Glomerular visceral epithelial cell (primary cell): ENCODE data around the gene SWAP70.

Experiments used
- DNase-seq: peaks from one replicate; pipeline ENCODE4 v3.0.0-alpha.2; 2016; ENCODE audit errors: extremely low spot score

The SWAP70 gene

DNA sequence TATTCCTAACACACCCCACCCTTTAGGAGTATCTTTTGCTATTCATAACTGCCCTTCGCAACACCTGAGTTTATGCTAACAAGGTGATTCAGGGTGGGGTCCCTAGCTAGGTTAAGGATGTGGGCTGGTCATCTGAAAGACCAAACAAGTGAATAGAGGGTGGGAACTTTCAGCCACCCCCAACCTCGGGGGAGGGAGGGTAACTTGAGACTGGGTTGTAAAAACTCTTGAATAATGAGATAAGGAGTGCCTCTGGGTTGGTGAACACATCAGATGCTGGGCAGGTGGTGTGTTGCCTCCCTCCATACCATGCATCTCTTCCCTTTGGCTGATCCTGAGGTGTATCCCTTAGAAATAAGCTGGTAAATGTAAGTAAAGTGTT, 111.5 kb downstream of the SWAP70 start:
- no peak for DNase-seq

DNA sequence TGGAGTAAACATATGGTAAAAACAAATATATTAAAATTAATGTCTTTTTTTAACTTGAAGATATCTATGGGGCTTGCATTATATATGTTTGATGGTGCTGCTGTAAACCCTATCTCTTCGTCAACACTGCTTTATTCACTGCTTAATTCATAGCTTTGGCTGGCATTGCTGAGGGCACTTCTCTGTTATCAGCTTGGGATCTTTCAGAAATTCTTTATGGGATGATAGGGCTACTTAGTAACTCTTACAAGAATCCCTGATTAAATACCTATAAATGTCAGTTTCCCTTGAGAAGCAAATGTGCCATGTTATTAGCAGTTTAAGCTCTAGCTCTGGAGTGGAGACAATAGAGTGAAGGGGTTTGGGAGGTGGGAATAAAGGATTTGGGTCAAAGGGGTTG, 112.3 kb downstream of the SWAP70 start:
- DNase-seq: no peak

DNA sequence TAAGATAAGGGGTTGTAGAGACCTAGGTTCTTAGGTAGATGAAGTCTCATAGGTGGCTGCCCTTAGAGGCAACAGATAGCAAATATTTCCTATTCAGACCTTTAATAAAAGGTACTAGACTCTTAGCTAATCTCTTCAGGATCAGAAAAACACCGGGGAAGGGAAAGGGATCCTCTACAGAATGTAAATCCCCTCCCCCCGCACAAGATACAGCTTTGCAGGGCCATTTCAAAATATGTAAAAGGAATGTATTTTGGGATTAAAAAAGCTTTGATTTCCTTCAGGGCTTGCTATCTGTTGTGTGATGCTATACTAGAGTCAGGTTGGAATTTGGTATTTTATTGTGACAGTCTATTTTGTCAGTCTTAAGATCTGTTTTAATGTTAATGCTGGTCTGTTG, 113.2 kb downstream of the SWAP70 start:
- DNase-seq: no peak

DNA sequence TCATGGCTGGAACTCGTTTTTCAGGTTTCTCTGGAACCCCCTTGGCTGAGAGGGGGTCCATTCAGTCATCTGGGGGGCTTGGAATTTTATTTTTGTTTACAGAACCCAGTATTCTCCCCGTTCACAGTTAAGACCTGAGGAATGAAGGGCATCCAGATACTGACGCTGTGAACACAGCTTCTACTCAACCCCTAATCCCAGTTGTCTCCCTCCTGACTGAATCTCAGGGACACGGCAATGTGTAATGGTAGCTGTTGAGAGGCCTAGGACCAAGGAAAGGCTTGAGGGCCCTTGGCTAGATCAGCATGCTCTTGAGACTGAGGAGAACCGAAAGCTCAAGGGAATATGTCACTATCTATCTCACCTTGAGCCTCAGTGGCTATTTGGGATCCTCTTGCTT, 113.6 kb downstream of the SWAP70 start:
- no peak for DNase-seq

DNA sequence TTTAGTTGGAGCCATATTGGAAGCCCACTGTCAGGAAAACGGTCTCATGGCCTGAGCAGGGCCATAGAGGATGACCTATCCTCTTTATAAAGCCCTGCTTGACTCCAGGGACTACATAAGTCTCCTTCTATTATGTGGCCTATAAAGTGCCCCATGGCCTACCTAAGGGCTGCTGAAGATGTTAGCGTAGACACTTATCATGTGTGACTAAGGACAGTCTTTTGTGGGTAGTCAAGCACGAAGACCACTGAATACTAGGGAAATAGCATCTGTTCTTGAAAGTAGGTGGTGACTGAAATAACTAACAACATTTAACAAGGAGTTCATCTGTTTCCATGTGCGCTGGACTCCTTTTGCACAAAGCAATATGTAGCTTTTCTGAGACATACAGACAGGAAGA, 117.1 kb downstream of the SWAP70 start:
- no peak for DNase-seq

DNA sequence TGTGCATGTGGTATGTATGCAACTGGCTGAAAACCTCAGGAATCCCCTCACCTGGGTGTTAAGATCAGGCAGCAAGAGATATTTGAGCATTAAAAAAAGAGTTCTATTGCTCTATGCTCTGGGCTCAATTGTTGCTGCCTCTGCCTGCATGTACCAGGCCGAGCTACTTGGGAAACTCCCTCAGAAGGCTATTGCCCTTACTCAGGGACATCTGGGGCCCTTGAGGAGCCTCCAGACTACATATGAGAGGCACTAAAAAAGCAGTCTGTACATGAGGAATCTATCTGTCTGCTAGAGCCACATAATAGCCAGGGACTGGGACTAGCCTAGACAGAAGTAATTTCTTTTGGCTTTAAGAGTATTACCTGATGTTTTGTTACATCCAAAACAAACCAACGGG, 120.1 kb downstream of the SWAP70 start:
- DNase-seq: no peak

DNA sequence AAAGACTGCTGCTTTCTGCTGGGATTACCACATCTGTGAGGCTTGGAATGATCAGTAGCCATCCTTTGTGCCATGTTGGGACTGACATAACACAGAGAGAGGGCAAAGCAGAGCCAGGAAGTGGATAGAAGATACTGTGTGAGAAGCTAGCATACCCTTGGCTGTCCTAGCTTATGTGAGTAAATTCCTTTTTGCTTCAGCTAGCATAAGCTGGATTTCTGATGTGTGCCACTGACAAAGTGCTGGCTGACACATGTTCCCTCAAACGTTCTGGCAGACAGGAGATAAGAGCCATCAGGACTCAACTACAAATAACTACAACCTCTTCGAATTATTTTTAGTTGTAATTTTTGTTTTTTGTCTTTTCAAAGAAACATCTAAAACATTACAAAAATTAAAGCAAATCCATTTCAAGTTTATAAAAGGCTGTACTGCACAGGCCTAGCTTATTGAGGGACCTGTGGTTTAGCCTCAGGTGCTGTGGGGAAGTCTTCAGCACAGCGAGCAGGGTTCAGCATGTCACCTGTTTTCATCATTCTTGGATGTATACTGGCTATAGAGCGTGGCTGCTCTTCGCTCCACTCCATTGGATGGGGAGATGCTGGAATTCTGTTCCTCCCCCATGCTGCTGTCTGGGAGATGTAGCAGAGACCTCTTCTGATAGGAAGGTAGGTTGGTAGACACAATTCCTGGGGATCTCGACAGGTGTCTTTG, 120.9 kb downstream of the SWAP70 start:
- DNase-seq: no peak

DNA sequence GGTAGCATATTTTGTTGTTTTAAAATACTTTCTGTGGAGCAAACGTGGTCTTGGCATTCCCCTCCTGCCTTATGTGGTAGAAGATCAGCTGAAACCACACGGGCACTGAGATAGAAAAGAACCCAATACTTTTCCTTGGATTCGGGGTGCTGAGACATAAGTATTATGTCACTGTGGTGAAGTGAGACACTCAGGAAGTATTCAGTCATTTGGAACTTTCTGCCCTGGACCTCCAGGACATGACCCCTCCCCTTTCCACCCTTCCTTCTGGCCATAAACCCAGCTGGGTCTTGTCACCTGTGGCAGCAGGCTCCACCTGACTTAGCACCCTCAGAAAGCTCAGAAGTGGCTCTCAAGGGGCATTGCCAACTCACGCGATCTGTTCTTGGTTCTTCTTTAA, 123.4 kb downstream of the SWAP70 start:
- peak; percentile 76 for DNase-seq

DNA sequence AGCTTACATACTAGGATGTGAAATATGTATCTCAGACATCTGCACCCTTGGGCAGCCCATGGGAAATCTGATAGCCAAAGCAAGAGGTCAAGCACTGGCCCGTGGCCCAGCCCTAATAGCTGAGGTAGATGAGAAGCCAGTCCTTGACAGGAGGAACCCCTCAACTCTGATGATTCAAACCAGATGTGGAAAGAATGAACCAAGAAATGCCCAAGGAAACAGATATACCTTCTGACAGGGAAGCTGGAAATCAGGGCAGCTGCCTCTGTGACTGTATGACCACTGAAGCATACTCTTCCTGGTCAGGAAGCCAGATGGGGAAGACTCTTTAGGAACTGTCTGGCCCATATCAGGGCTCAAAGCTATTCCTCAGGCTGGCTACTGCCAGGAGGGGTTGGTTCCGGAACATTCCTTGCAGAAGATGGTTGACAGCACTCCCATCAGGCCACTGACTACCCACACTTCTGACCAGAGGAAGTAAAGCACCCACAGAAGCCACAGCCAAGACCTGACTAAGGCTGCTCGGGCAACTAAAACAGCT, 124.2 kb downstream of the SWAP70 start:
- peak; percentile 99 for DNase-seq

DNA sequence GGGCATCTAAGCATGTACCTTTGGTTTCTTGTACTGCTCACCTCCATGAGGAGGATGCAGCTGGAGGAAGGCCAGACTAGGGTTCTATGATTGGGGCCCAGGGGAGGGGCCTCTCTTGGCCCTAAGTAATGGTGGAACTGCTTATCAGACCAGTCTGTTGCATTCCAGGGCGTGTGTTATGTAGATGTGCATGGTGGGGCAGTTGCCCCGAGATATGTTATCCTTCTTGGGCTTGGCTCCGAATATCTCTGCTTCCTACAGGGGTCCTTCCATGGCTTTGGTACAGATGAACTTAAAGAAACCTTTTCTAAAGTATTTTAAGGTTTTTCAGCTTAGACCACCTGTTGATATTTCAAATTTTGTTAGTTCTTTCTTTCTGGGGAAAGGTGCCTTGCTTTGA, 126.0 kb downstream of the SWAP70 start:
- DNase-seq: no peak

DNA sequence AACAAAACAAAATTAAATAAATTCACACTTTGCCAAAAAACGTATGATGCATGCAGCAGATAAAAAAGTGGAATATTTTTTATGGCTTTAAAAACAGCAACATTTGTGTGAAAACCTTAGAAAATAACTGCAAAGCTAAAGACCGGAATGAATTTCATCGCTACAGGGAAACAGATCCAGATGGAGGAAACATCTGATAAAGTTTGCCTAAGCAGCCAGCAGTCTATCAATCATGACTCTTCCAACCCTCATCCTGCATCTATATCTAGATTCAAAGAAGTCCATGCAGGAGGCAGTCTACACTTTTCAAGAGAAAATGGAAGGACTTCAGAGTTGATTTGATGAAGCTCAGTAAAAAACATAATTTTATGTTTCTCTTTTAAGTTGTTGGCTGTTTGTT, 126.8 kb downstream of the SWAP70 start:
- DNase-seq: no peak

DNA sequence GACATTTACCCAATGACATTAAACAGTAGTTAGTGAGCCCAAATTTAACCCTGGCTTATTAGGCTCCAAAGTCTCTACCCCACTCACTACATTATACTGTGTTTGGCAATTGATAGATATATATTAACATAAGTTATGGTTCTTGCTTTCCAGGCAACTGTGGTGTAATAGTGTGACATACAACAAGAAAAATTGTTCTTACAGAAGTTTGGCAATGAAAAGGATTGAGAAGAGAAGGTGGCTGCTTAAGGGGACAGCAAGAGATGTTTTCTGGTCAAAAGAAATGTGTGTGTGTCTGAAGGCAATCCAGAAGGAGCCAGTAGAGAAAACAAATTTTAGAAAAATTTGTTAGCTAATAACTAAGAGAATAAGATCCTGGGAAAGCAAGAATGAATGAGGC, 132.4 kb downstream of the SWAP70 start:
- no peak for DNase-seq

DNA sequence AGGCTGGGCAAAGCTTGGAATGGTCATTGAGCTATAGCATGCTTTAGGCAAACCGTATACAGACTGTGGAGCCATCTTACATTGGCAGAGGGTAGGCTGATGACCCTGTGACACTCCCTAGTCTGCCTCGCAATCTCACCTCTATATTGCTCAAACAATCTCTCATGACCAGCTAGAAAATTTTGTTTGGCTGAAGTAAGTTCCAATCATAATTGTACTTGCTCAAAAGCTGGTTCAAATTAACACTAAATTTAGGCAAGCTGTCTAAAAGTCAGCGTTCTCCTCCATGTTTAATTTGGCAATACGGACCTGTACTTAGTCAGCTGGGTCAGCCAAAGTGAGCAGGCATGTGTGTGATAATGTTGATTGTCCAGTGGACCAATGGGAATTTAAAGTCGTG, 133.0 kb downstream of the SWAP70 start:
- DNase-seq: no peak

DNA sequence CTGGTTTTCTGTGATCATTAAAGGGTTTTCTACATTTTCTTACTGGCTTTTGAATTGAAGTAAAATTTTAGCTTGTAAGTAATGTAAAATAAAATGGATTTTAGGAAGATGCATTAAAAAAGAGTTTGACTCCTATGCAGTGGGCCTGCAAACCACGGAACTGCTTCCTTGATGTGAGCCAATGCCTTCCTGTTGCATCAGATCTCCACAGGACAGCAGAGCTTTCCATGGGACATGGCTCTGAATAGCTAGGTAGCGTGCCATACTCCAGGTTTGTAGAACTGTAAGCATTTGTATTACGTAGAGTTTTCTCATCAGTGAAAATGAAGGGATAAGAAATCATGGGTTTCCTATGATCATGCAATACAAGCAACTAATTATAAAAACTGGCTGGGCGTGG, 133.4 kb downstream of the SWAP70 start:
- DNase-seq: no peak

DNA sequence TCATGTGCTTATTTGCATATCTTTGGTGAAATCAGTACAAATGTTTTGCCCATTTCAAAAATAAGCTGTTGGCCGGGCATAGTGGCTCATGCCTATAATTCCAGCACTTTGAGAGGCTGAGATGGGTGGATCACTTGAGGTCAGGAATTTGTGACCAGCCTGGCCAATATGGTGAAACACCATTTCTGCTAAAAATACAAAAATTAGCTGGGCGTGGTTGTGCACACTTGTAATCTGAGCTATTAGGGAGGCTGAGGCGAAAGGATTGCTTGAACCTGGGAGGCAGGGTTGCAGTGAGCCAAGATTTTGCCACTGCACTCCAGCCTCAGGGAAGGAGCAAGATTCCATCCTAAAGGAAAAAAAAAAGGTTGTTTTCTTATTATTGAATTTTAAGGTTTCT, 136.0 kb downstream of the SWAP70 start:
- DNase-seq: no peak

DNA sequence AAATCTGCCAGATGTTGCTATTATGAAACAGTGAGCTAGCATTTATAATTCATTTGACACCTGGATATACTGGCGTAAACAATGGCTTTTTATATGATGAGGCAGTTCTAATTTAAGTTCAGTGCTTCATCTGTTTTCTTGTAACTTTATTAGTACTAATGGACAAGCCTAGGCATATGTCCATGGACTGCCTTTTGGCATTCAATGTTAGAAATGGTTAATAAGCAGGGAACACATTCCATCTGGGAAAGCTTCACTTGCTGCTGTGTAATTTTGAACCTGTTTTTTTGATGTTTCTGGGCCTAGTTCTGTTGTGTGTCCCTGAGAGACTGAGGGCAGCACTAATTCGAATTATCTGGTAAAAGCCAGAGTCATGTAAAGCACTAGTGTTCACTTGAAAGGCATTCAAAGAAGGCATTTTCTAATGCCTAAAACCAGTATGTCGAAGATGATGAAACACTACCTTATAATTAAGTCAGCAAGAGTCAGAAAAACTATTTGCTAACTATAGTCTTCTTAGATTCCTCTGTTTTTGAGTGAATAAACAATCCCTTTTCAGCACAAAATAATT, 138.5 kb downstream of the SWAP70 start:
- DNase-seq: no peak
